Stimulated activated CD4-positive, alpha-beta T cell treated with anti-CD3 and anti-CD28 coated beads, TNF-alpha, amount 100 ng/mL, for 4 hours (primary cell): ENCODE measurements around the gene MEOX1.
A peak's percentile ranks its signal among the peaks of the same experiment; 100 is the strongest.

Source experiments
- DNase-seq, 3 experiments: peaks; one replicate each; pipeline ENCODE4 v3.0.0-alpha.2; 2020; ENCODE audit warnings: low read depth in 3 of 3

MEOX1 gene

DNA sequence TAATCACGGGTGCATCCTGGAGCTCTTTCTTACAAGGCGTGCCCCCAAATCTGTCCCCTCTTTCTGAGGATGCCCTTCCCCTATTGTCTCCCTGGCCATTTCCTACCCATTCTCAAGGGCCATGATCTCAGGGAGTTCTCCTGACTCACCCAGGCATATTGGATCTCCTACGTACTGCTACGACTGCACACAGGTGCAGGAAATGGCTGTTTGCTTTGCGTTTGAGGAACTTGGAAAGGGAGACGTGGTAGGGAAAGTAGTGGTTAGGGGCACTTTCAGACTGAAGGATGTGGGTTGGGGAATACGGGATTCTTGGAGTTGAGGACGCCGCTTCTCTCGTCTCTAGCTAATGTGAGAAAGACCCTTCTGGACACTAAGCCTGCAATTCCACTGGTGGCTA is 18.7 kb upstream of the MEOX1 start:
- no peak for DNase-seq

DNA sequence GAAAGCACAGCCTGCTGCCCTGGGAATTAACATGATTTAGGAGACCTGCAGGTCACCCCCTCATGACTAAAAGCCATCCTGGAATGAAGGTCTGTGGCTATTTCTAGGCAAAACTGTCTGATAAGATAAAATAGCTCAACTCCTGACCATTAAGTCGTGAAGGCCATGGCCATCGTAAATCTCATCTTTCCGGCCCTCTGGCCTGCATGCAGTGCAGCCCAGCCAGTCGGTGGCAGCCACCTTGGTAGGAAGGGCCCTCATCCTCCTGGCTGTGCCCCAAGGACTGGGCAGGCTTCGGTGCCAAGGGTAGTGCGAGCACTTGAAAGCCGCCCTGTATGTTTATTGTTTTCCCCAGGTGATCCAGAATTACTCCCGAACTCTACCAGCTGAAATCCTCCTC is 18.2 kb upstream of the MEOX1 start:
- no peak for DNase-seq

DNA sequence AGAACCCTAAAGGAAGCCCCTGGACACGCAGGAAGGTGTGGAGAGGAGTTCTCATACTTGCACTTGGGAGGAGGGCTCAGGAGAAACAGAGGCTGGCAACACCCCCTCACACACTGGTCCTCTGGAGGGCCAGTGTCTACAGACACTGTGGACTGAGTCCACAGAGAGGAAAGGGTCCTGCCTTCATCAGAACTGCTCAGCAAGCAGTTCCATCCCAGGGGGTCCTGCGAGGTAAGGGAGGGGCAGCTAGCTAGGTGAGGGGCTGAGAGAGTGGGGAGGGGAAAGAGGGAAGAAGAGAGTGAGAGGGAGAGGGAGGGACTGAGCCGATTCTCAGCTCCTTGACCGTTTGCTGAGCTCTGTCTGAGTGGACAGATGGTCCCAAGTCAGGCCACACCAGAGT is 17.7 kb upstream of the MEOX1 start:
- no peak for DNase-seq

DNA sequence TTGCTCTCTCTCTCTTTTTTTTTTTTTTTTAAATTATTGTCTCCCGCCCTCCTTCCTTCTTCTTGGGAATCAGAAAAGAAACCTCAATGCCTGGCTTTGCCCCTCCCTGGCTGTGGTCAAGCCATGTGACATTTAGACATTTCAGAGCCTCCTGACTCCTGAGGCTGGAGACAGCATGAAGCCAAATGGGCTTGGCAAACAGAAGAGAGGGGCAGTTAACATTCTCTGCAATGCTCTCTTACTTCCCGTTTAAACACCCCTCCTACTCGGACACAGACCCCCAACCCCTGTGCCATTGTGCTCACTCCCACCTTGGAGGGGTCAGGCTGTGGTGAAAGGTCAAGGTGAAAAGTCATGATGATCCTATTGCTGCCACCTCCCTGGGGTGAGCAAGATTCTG is 14.7 kb upstream of the MEOX1 start:
- DNase-seq, result no peak

DNA sequence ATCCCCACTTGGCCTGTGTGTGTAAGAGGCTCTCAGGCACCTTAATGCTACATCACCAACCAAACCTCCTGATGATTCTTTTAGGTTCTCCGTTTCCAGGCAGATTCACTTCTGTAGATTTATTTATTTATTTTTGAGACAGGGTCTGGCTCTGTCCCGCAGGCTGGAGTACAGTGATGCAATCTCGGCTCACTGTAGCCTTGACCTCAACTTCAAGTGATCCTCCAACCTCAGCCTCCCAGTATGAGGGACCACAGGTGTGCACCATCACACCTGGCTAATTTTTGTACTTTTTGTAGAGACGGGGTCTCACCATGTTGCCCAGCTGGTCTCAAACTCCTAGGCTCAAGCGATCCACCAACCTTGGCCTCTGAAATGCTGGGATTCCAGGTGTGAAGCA is 12.7 kb upstream of the MEOX1 start:
- no peak for DNase-seq

DNA sequence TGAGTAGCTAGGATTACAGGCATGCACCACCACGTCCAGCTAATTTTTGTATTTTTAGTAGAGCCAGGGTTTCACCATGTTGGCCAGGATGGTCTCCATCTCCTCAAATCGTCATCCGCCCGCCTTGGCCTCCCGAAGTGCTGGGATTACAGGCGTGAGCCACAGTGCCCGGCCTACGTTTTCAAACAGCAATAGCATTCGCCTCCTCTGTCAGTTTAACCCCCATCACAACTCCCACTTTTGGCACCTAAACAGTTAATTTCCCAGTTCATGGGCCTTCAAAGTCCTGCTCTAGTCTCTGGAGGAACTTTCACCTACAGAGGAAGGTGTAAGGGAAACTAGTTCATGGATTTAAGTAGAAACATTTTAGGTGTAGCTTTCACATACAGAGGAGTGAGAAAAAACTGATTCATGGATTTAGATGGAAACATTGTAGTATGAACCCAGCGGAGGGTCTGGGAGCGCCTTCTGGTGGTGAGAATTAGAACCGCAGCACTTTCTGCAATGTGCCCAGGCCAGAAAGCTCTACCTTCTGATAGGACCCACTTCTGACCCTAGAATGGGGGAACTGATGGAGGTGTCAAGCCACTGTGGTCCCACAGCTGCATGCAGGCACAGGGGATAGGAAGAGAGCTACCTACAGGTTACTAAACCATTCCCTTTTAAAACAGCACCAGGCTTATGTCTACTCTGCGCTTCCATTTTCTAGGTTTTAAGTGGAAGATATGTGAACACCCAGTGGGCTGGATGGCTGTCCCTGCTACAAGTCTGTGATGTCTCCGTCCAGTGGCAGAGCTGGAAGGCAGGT is 12.0 kb upstream of the MEOX1 start:
- DNase-seq, result peak; percentile 50 to 64 (median 54)

DNA sequence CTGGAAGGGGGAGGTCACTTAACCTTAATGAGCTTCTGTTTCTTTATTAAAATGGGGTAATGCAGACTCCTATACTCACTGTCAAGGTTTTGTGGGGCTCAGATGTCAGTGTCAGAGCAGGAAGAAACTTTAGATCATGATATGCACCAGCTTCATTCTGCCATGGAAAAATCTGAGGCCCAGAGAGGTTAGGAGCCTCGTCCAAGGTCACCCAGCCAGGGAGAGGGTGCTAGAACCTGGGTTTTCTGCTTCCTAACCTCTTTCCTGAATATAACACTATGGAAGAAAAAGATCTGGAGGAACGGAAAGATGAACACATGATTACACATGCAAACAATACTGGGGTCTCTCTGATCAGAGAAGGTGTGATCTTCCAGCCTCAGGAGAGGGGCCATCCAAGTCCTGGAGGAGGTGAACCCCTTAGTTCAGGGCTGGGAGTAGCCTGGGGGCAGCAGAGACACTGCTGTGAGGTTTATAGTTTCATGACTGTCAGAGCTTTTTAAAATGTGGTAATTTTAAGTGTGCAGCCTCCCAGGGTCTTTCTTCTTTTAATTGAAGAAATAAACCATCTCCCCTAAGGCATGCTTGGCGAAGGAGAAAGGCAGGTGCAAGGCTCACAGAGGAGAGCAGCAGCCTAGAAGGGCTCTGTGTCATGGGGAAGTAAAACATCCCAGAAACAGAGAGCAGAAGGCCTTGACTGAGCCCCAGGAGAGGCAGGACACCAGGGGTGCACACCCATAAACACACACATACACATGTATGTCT is 10.2 kb upstream of the MEOX1 start:
- DNase-seq, result no peak

DNA sequence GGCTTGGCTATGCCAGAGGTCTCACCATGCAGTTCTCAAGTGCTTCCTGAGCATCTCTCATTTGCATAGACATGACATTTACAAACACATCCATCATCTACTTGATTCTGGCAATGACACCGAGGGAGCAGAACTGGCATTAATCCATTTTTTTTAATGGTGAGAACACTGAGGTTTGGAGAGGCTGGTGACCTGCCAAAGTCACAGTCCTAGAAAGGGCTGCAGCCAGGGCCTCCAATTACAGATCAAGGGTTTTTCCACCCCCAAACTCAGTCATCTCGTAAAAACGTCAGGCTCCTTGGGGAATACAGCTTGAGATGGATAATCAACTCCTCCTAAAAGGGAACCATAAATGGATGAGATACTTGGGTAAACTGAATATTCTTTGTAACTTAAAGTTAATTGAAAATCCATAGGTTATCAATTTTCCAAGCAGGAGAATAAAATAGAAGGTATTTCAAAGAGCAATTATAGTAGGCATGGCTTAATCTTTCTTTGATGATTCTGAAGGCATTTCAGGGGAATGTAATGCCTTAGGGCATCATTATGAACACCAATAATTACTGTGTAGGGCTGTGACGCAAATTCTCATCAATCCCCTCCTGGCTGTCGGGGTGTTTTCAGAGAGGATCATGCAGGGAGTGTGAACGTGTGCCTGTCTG is 9.4 kb upstream of the MEOX1 start:
- DNase-seq, result no peak

DNA sequence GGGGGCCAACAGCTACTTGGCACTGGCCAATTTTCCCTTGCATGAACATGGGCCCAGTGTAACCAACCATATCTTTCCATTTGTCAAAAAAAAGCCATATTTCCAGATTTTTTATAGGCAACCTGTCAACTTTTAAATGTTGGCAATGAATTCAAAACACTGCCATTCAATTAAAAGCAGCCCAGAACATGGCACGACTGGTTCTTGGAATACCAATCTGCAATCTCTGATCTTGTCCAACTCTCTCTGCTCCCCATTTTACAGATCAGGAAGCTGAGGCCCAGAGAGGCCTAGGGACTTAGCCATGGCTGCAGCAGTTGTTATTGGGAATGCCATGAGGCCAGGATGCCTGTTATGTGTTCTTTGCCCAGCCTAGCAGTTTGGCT is 8.9 kb upstream of the MEOX1 start:
- DNase-seq, result no peak

DNA sequence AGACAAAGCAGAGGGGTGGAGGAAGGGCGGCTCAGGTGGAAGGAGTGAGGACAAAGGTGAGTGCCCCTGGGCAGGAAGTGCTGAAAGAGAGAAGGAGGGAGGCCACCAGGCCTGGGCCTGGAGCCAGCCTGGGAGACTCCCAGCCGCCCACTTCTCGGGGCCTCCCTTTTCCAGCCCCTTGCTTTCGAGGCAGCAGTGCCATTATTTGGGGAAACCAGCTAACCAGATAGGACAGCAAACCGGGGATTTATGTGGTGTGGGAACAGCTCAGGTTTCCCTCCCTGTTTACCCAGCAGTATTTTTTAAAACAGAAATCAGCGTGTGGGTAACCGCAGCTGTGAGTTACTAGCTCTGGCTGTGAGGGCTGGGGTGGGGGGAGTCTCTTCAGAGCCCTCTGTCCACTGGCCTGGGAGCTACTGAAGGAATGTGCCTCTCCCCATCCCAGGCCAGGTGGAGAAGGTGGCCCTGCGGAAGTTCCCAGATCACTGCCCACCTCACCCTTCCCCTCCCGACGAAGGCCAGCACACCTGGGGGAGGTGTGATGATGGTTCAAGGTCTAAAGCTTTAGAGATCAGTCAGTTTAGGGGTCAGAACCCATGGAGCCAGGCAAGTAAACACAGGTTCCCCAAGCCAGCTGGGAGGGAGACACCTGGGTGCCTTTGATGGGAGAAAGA is 8.4 kb upstream of the MEOX1 start:
- DNase-seq, result no peak

DNA sequence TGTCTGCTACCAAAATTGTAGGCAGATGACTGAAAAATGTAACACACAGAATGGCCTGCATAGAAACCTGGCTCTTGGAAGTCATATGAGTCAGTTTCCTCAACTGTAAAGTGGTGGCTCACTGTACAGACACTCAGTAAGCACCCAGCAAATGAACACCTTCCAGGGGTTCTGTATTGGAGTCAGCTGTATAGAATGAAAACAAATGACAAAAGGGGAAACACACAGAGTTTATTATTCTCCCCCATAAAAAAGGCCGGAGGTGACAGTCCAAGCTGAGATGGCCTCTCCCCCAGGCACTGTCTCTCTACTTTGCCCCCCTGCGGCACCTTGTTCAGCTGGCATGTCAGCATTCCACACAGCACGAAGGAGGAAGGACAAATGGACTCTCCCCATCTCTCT is 6.2 kb upstream of the MEOX1 start:
- no peak for DNase-seq

DNA sequence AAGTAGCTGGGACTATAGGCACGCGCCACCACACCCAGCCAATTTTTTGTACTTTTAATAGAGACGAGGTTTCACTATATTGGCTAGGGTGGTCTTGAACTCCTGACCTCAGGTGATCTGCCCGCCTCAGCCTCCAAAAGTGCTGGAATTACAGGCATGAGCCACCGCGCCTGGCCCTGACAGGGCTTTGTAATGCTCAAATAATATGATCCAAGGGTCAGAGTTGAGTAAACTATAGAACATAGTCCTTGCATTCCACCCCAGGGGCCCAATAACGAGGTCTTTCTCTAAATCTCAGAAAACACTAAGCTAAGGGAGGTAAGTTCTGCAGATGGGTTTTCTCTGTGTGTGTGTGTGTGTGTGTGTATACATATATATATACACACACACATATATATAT is 5.8 kb upstream of the MEOX1 start:
- no peak for DNase-seq

DNA sequence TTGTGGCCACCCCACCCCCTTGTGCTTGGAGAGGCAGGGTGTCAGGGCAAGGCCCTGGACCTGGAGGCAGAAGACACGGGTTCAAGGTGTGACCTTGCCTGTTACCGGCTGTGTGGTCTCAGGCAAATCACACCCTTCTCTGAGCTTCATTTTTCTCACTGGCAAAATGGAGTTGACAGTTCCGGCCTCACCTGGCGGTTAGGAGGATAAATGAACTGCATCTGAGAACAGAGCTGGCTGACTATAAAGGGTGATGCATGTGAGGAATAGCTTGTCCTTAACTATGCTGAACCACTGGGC is 4.2 kb upstream of the MEOX1 start:
- no peak for DNase-seq

DNA sequence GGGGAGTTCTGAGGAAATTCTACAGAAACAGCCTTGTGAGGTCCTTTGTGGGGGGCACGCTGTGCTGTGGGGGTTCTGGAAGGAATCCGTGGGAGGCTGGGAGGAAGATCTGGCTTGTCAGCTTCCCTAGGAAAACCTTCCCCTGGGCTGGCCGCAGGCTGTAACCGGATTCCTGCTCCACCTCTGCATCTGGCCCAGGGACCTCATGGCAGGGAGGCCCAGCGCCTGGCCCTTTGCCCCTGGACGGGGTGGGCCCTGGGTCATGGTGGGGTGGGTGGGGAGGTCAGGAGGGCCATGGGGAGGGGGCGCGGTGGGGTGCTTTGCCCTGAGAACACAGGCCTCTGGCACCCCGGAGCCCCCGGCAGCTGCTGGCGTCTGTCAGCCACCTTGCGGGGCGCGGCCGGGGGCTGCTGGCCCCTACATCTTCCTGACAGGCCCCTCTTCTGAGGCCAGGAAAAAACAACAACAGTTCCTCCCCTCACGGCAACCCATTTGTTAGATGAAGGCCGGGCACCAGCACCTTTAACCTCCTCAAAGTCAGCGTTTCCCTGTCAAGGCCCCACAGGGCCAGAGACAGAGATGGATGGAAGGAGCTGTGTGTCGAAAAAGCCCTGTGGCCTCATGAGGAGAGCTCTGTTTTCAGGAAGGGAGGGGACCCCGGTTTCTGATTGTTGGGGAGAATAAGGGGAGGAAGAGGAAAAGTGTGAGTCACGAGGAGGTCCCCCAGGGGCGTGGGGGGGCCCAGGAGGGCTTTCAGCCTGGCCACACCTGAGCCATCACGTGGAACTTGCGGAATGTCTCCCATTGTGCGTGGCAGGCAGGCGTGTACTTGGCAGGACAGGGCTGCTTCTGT is 3.6 kb upstream of the MEOX1 start:
- DNase-seq, result no peak

DNA sequence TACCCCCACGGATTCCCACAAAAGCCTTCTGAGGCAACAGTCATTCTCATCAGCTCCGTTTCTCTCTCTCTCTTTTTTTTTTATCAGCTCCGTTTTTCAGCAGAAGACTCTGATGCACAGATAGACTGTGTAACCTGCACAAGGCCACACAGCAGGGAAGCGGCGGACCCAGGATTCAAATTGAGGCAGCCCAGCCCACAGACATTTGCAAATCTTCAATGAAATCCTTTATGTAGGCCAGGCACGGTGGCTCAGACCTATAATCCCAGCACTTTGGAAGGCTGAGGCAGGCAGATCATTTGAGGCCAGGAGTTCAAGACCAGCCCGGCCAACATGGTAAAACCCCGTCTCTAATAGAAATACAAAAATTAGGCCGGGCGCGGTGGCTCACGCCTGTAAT is 2.4 kb upstream of the MEOX1 start:
- no peak for DNase-seq

DNA sequence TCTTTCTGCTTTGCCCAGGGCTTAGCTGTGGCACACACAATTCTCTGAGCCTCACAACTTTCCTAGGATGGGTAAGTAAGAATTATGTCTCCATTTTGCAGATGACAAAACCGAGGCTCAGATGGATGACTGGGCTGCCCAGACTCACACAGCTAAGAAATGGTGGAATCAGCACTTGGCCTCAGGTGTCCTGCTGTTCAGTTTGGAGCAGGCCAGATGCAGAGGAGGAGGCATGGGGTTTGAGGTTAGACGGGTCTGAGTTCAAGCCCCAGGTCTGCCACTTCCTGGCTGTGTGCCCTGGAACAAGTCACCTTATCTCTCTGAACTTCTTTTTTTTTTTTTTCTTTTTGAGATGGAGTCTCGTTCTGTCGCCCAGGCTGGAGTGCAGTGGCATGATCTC is 1.7 kb upstream of the MEOX1 start:
- no peak for DNase-seq

DNA sequence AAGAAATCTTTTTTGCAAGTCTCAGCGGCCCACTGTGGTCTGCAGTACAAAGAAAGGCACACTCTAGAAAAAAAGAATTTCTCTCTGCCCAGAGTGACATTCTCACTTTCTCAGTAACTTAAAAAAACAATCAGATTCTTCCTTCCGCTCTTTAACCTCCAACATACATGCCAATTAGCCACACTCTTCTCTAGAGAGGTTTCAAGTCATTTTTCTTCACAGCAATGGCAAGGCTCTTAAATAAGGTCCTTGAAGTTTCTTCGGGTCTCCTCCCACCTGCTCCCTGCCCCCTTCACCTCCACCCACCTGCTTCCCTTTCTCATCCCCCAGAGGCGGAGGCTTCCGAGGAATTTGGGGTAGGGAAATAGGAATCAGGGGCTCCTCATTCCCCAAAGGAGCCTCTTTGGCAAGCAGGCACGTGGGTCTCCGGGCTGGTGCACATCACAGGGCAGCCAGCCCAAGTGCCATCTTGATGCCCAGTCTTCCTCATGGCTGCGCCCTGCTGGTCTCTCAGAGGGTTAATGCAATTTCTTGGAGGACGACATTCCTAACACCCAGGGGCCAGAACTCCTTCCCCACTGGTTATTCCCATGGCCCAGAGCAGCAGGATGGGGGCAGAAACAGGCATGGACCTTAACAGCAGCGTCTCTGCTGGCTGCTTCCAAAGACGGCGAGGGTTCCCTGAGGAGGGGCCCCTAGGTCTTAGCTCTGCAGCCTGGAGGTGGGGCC is 855 bp upstream of the MEOX1 start:
- DNase-seq, result no peak

DNA sequence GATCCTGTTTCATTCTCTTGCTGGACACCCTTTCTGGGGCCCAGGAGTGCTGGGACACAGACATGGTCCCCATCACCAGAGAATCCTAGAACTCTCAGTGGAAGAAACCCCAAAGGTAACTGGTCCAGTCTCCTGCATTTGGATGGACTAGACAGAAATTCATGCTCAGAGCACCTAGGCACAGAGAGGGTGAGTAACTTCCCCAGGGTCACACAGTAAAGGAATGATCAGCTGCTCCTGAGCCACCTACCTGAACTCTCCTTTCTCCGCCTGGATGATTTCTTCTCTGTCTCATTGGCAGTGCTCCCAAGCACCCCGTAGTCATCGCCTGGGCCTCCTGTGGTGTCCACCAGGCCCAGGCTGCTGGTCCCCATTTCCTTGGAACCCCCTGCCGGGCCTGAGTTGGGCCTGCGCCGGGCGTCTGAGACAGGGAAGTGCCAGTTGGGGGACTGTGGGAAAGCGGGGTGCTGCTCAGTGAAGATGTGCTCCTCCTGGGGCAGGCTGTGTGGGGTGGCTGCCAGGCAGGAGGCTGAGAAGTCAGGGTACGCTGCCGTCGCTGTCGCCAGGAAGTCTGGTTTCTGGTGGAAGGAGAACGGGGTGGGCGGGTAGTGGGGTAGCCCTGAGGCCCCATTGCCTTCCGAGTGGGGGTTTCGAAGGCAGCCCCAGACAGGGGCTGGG is 767 bp downstream of the MEOX1 start:
- no peak for DNase-seq

DNA sequence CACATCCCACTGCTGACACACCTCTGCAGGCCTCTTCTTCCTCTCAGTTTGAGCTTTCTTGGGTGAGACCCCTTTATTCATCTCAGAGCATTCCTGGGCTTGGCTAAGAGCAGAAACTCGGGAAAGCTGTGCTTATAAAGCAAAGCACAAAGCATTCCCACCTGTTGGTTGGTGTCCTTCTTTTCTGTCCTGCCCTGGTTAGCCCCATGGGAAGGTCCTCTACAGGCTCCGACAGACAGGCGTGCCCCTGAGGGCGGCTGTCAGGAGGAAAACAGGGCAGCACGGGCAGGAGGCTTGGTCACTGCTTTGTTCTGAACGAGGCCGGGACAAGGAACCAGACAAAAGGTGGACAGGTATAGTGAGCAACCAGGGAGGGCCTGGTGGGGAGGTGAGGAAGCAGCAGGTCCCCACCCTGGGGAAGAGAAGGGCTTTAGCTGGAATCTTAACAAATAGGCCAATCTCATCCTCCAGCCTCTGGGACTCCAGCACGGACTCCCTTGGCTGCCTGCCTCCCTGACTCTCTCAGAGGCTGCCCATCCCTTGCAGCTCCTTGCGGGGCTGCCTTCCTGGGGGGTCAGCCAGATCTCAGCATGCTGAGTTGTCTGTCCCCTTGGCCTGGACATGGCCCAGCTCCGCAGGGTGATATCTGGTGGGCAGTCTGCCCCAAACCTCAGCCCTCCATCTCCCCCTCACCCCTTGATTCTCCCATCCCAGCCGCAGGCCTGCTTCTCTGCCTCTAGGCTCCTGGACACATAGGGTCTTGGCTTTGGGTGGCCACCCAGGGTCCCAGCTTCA is 1.7 kb downstream of the MEOX1 start:
- no peak for DNase-seq

DNA sequence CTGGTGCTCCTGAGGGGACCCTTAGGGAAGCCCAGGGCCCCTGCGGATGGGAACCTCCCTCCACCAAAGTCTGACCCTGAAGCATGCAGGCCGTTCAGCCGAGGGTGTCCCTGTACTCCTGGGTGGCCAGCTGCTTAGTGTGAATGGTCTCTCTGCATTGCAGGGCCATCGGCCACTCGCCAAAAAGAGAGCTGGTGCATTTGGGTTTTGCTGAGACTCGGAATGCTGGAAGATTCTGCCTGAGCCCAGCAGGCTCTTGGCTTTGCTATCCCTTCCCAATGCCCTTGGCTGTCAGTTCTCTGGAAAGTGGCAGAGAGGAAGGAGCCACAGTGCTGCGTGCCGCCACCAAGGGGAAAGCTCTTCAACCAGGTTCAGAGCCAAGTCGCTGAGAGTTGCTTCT is 2.8 kb downstream of the MEOX1 start:
- DNase-seq, result no peak
